Colon (tissue), 2 donors: Measurements from ENCODE around the gene CINP.

Source experiments
- FAIRE-seq: peaks from 2 replicates; lab custom pipeline; 2012; peaks lifted over from hg19 to GRCh38; lab: Jason Lieb, UNC
- donor health status: control.
- donor health status: control.

The CINP gene

DNA sequence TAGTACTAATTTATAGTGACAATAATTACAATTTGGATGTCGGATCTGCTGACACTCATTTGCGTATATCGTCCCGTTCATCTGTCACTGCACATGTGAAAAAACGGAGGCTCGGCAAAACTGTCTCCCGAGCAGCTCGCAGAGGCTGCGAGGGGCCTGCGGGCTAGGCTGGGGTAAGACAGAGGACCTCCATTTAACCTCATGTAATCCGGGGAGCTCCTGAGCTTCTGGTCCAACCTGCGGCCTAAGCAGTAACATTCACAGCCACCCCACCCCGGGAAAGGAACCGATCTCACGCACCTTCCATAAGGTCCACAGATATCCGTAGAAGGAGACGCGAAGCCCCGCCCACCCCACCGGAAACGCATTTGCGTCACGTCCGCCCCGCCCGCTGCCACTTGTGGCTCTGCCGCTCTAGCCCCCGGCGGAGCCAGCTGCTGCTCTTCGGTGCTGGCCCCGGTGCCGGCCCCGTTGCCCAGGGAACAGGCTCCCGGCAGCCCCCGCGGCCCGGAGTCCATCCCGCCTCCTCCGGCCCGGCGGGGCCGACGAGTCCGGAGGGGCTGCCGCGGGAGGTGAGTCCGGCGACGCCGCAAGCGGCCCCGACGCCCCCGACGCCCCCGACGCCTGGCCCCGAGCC lies at the start of gene CINP, which contains the start of gene TECPR2:
Gene CINP, minus strand, starts transcription at position 346 of the 637 bp plus-strand sequence. Its CDS starts 39 bp downstream, at position 307.
Gene TECPR2, plus strand, starts transcription at position 397 of the 637 bp plus-strand sequence. CDS start 13,781 bp downstream, outside the sequence.
- FAIRE-seq: no peak

DNA sequence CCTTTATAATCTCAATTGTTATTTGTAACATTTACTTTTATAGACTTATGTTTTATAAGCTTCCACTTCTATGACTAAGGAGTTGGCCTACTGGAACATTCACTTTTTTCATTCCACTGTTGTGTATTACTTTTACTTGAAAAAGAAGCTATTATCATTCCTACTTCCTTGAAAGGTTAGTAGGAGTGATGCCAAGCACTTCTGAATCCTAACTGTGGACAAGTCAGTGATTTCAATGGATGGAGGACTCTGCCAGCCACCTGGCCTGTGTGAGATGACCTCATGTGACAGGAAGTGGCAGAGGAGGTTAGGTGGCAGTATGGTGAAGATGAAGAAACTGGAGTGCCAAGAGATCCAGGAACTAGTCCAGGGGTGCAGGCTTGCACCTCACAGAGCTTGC lies 46.0 kb upstream of the CINP start:
- no peak for FAIRE-seq

DNA sequence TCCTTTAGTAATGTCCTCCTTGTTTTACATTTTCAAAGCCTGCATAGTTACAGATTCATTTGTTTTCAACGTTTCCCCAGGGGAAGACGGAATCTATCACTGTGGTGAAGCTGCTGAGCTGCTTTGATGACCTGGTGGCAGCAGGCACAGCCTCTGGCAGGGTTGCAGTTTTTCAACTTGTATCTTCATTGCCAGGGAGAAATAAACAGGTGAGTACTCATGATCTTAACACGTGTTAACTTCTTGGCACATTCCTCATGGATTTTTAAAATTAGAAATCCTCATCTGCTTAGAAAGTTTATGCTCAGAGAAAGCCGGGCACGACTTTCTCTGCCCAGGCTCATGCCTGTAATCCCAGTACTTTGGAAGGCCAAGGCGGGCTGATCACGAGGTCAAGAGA lies 44.6 kb upstream of the CINP start:
- FAIRE-seq: no peak

- FAIRE-seq: no peak
Observed at GRCh38 chr14:102403028-102403427, 40.3 kb upstream of the CINP start.

- no peak for FAIRE-seq
Observed at GRCh38 chr14:102396521-102396920, 33.8 kb upstream of the CINP start.

GRCh38 chr14:102394717-102395375 lies 32.2 kb upstream of the CINP start:
- no peak for FAIRE-seq

- FAIRE-seq: no peak
Observed at GRCh38 chr14:102392506-102392905, 29.8 kb upstream of the CINP start.

- no peak for FAIRE-seq
Observed at GRCh38 chr14:102390064-102390855, 27.6 kb upstream of the CINP start.

- no peak for FAIRE-seq
Observed at GRCh38 chr14:102389246-102389645, 26.6 kb upstream of the CINP start.

- no peak for FAIRE-seq
Observed at GRCh38 chr14:102387086-102387485, 24.4 kb upstream of the CINP start.

- no peak for FAIRE-seq
Observed at GRCh38 chr14:102378830-102379229, 16.1 kb upstream of the CINP start.

DNA sequence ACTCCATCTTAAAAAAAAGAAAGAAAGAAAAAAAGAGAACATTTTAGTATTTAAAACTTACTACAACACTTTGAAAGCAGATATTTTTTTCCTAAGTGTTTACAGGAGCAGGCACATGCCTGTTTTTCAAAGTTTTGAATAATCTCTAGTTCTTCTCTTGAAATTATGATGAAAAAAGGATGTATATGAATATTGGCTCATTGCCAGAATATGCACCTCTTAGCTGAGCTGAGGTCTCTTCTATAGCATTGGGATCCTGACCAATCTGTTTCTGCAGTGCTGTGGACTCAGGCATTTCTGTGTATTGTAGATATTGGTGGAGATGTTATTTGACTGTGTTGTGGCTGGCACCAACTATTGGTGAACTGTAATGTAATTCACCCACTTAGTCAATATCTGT lies 15.0 kb upstream of the CINP start:
- FAIRE-seq: no peak

GRCh38 chr14:102375119-102375518 lies 12.4 kb upstream of the CINP start:
- no peak for FAIRE-seq

DNA sequence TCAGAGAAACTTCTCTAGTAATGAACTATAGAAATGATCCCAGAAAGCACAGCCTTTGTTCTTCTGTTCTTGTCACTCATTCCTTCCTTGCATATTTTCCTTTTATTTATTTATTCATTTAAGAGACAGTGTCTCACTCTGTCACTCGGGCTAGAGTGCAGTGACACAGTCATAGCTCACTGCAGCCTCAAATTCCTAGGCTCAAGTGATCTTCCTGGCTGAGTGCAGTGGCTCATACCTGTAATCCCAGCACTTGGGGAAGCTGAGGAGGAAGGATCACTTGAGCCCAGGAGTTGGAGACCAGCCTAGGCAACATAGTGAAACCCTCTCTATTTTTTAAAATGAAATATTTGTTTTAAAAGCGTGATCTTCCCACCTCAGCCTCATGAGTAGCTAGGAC lies 11.6 kb upstream of the CINP start:
- no peak for FAIRE-seq

- no peak for FAIRE-seq
Observed at GRCh38 chr14:102373110-102373509, 10.4 kb upstream of the CINP start.

DNA sequence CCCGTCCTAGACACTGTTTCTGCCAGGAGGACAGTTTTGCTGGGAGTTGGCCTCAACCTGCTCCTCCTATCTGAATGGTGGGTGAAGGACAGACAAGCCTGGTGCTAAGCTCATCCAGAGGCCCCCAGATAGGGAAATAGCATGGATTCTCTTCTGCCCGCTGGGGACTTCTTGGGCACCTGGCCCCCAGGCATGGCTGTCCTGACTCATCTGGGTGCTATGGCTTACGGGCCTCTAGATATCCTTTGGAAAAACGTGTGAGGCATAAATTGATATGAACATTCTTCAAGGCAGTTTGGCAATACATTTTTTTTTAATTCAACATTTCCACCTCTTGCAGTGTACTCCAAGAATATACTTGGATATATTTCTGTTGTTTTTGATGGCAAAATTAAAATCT lies 8.7 kb upstream of the CINP start:
- FAIRE-seq: no peak

GRCh38 chr14:102370305-102370809 lies 7.7 kb upstream of the CINP start:
- no peak for FAIRE-seq

- FAIRE-seq: no peak
Observed at GRCh38 chr14:102363182-102363943, 673 bp upstream of the CINP start.

- no peak for FAIRE-seq
Observed at GRCh38 chr14:102362084-102362483, 606 bp downstream of the CINP start.

- no peak for FAIRE-seq
Observed at GRCh38 chr14:102360388-102360787, 2.3 kb downstream of the CINP start.

DNA sequence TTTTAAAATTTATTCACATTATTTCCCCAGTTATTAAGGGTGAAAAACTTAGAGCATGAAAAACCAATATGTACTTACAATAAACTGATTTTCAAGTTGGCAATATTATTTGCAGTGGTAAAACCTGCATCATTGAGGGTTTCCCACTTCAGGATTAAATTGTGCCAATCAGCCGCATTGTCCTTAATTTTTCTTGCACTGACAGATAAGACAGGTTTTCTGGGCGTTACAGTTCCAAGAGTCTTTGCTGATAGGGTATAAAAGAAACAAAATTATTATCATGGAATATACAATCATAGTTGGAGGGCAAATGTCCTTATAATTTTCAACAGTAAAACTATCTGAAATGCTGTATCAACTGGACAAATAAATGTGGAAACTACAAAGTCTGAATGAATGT lies 3.3 kb downstream of the CINP start:
- FAIRE-seq: no peak

DNA sequence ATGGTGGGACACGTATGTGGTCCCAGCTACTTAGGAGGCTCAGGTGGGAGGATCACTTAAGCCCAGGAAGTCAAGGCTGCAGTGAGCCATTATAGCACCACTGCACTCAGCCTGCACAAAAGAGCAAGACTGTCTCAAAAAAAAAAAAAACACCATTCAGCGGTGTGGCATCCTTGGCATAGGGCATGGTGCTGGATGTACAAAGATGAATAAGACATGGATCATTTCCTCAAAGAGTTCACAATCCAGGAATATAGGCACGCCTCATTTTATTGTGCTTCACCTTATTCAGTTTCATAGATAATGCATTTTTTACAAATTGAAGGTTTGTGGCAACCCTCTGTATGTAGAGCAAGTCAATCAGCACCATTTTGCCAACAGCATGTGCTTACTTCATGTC lies 6.4 kb downstream of the CINP start:
- FAIRE-seq: no peak
